ENCODE data around the gene TAPT1.

The TAPT1 gene

DNA sequence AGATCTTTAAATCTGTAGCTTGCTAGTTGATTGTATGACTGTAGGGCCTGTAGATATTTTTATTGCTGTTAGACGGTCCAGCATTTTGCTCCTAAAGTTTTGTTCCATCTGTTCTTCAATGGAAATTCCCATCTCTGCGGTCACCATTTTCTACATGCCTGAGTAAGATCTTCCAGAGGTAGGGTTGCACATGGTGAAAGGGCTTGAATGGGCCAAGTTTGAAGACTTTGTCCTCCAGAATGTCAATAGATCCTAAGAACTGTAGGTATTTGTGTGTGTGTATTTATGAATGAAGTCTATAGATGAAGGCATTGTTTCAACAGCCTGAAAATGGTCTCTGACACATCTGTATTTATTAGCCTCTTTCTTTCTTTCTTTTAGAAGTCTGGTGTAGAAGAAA is 22.3 kb upstream of the TAPT1 start:
- no peak for DNase-seq

DNA sequence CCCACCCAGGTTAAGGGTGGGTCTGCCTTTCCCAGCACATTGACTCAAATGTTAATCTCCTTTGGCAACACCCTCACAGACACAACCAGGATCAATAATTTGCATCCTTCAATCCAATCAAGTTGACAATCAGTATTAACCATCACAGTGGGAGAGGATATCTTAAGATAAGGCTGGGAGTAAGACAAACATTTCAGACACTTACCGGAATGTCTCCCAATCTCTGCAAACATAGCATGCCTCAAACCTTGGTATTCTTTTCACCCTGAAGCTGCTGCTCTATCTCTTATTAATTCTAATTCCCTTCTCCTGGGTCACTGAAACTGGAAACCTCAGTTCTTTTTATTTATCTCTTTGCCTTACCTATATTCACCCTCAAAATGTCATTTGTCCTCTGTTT is 19.0 kb upstream of the TAPT1 start:
- no peak for DNase-seq

GRCh38 chr4:16243285-16243684 is 17.0 kb upstream of the TAPT1 start:
- DNase-seq: no peak

DNA sequence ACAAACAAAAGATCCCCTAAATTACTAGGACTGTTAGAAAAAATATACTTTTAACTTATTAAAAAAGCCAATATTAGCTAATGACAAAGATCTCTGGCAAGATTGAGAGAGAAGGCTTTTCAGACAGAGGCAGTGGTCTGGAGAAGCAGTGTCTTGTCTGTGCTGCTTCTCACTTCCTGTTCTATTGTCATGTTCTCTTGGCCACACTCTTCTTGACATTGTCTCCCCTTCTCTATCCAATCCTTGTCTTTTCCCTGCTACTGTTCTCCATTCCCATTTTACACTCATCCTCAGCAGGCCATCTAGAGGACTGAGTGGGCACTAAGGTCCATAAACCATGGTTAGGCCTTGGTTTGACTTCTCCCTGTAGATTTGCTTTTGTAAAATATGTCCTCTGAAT is 14.0 kb upstream of the TAPT1 start:
- no peak for DNase-seq

- DNase-seq: no peak
Measured at GRCh38 chr4:16239086-16239485, 12.8 kb upstream of the TAPT1 start.

GRCh38 chr4:16238327-16238726 is 12.1 kb upstream of the TAPT1 start:
- no peak for DNase-seq

- DNase-seq: no peak
Measured at GRCh38 chr4:16237715-16238114, 11.4 kb upstream of the TAPT1 start.

DNA sequence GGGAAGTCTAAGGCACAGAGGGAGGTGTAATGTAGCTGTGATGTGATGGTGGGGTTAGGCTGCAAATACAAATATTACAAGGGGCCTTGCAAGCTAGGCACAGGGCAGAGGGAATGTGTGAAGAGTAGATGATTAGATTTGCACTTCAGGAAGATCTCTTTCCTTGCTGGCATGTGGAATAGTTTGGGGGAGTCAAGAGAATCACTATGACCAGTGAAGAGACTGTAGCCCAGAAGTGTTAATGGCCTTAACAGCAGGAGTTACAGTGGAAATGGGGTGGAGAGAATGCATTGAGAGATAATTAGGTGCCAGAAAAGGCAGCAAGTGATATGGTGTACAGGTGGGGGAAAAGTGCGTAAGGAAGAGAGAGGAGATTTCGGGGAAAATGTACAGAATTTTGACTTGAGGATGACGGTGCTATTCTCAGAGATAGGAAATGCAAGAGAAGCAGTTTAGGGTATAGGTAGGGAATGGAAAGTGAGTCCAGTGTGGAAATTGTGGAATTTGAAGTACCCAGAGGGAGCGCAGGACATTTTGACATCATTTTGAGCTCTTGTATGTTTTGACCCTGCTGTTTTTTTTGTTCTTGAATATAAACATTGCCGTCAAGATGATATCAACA is 10.2 kb upstream of the TAPT1 start:
- no peak for DNase-seq

DNA sequence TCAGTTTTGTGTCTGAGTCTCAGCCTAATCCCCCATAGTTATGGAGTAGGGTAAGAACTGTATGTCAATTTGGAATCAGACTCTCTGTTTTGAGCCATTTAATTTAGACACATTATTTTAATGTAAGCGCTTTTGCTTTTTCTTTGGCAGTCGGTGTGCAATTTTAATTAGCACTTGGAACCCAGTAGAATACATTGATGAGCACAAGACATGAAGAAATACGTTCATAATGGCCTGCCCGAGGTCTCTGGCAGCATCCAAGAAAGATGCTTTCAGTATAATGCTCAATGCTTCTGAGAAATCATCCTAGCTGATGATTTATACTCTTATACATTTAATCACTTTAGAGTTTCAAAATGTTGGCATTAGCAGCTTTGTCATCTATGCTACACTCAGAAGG is 8.9 kb upstream of the TAPT1 start:
- no peak for DNase-seq

DNA sequence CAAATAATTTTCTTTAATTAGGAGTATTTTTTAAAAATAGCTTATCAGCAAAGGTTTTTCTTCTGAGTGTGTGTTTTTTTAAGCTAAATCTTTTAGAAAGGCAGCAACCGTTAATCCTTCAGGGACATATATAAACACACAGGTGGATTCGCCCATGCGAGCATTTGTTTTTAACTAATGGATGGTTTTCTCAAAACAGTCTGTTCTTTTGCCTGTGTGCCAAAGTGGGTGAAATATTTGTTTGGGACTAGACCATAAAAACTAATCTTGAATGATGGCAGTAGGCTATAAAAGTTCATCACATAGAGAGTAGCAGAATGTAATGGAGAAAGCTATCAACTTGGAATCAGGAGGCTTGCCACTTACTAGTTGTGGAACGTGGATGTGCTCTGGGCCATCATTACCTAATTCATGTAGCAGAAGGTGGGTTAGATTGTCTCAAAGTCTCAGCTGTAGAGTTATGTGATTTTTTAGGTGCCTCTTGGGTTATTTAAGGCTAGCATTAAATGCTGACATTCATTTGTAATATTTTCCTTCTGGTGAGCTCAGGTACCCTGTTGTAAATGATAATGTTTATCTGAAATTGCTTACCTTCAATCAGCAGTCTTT is 7.4 kb upstream of the TAPT1 start:
- no peak for DNase-seq

DNA sequence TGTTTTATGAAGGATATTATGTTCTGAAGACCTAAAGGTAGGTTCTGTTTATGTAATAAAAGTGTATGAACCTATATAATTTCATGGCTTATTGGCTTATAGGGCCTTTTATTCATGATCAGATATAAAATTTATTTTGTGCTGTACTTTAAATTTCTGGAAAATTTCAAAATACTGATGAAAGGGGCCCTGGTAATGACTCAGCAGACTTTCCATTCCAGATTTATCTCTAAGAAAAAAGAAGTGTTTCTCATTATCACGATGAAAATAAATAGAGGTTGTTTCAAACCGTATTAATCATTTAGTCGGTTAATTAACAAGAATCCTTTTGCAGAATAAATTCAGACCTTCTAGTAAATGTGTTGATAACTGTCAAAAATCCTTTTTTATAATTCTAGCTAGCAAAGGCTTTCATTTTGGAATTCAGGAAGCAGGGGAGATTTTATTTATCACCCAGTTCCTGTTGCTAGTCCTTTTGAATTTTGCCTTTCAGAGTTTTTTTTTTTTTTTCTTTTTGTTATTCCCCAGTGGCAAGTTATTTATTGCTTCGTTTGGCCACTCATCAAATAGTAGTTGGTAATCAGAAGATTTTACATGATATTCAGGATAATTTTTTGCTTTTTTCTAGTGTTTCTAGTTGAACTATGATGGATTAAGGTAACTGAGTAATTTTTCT is 5.4 kb upstream of the TAPT1 start:
- DNase-seq: no peak

DNA sequence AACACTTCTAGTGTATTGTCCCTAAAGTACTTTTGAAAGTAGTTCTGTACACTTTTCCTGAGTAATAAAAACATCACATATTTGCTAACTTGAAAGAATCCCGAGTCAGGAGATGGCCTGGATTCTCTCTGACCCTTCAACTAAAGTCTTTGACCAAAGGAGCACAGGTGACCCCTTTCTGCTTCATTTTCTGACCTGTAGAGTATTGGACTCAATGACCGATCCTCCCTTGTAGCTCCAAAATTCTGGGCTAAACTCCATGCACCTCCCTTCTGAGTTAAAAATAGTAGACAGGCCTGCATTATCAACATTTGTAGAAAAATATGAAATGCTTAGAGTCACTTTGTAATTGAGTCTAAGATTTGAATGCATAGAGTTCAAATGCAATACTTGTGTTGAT is 4.0 kb upstream of the TAPT1 start:
- no peak for DNase-seq

GRCh38 chr4:16229604-16230003 is 3.3 kb upstream of the TAPT1 start:
- no peak for DNase-seq

GRCh38 chr4:16227462-16227868 is 1.2 kb upstream of the TAPT1 start:
- DNase-seq: peak in 1 of 2 experiments; percentile 49

DNA sequence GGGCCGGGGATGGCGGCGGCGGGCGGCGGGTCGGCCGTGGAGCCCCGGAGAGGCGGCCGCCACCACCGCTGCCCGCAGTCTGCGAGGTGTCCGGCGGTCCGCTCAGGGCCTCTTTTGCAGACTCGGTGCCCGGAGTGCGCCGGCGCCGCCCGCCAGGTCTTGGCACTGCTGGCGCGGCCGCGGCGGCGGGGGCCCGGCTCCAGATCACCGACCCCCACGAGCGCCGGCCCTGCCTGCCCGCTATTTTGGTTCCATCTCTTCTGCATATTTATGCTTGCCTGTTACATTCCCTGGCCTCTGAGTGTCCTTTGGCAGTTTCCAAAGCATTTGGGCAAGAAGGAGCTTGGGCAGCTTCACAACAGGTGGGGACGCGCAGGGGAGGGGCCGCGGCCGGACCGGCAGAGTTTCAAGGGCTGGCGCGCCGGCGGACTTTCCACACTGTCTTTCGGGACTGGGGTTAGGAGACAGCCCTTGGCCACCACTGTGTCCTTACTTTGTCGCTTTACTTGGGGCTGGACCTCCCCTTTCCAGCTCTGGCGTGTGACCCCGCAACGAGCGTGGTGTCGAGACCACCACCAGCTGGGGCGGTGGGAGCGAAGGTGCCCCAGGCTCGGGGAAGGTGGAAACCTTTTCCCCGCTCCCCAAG is 668 bp upstream of the TAPT1 start:
- peak; percentile 66 for DNase-seq

GRCh38 chr4:16225167-16225862 is 956 bp downstream of the TAPT1 start:
- DNase-seq: no peak

DNA sequence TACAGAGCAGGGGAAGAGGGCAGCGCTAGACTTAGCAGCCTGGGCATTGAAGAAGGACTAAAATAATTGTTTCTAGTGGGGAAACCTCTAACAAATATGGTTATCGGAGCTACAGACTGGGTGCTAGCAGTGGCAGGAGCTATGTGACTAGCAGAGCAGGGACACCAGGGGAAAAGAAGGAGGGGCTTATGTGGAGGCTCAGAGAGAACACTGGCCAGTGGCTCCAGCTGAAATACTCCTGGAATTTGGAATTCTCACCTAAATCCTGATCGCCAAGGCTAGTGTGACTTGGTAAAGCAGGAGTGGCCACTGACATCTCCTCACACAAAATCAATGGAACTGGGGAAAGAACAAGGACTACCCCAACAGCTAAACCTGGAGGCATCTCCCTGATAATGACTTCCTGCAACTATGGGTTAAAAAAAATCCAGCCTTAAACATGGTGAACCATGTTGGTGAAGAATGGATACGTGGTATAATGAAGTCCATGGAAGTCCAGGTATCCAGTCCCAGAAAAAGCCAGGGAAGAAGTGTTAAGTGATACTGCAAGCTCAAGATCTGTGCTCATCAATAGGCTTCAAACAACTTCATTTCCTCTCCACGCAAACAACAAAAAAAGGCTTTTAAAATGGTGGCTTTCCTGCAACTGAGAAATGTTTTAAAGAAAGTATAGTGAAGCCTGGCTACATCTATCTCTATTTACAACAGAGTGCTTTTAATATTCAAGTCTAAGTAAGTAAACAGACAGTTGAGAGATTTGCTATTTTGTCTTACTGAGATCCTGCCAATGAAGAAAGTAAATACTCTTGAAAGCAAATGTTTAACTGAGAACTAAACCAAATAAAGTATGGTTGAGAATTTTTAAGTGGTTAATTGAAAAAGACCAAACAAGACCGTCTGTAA is 1.8 kb downstream of the TAPT1 start:
- no peak for DNase-seq

DNA sequence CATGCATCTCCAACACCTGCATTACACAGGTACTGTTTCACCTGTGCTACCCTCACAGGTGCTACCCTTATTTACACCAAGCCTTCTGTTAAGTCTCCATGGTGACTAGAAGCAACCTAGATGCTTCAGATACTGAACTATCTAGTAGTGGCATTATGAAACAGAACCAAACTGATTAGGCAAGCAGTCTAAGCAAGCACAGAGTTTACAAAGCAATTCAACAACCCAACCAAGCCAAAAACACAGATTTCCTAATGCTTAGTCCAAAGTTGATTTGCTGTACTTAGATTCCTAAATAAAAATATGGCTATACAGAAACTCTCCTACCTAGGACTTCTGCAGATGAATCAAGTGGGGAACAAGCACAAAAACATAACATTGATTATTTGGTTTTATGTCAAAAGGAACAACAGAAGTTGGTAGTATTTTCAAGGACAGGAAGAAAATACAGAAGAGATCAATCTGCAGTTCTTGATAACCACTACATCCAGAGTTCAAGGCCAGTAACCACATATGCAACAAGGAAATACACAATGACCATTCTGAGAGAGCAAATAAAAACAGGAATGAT is 3.2 kb downstream of the TAPT1 start:
- DNase-seq: no peak

DNA sequence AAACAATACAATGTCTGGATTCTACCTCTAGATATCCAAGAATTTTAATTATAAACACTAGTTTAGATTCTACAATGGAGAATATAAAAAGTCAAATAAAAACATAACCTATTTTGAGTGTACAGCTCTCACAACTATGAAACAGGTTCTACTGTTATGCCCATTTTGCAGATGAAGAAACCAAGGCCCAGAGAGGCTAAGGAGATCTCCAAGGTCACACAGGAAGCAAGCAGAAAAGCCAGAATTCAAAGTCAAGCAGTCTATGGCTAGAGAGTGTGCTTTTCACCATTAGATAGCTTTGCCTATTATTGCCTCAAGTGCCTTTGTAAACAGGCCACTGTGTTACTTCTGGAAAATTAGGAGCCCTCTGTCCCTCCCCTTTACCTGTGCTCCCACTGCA is 7.3 kb downstream of the TAPT1 start:
- no peak for DNase-seq

GRCh38 chr4:16217300-16218051 is 8.8 kb downstream of the TAPT1 start:
- no peak for DNase-seq

- DNase-seq: no peak
Measured at GRCh38 chr4:16213121-16213520, 13.2 kb downstream of the TAPT1 start.
